HUES64 (cell line): Measurements from ENCODE around the gene SNRNP200. TPM values are rescaled to one million over a fixed set of nuclear protein-coding genes. Genes with fewer than 3 reads are reported as not detected.
A peak's percentile ranks its signal among the peaks of the same experiment; 100 is the strongest.

ENCODE experiments used
- H3K27ac ChIP-seq: 2 replicates; pipeline ENCODE4 v1.7.0; 2013; ENCODE audit warnings: low read depth, low read length, inconsistent platforms
- H3K27me3 ChIP-seq: 2 replicates; pipeline ENCODE4 v1.6.1; 2013; ENCODE audit warnings: mild to moderate bottlenecking, low read length; ENCODE audit not compliant: insufficient read depth
- H3K36me3 ChIP-seq: 2 replicates; pipeline ENCODE4 v1.6.1; 2013; ENCODE audit warnings: mild to moderate bottlenecking, low read length; ENCODE audit not compliant: insufficient read depth
- H3K4me1 ChIP-seq: 2 replicates; pipeline ENCODE4 v1.6.1; 2013; ENCODE audit warnings: mild to moderate bottlenecking, low read length, moderate library complexity; ENCODE audit not compliant: insufficient read depth
- H3K4me3 ChIP-seq: 2 replicates; pipeline ENCODE4 v1.5.1; 2013; ENCODE audit warnings: mild to moderate bottlenecking, low read length, moderate library complexity
- H3K9ac ChIP-seq: 2 replicates; pipeline ENCODE4 v1.6.1; 2013; ENCODE audit warnings: mild to moderate bottlenecking, low read depth, low read length
- H3K9me3 ChIP-seq: 2 replicates; pipeline ENCODE4 v1.6.1; 2013; ENCODE audit warnings: low read depth, low read length; ENCODE audit not compliant: insufficient read depth
- WGBS: fragments of 150-250, 120-280 bp; methylation state at CpG from one replicate; pipeline ENCODE4 v1.1.7; 2013; ENCODE audit warnings: missing lambda C conversion rate; 5-methylcytosine and 5-hydroxymethylcytosine counted together
- polyA plus RNA-seq, 2 experiments: library from polyadenylated mRNA; stranded (reverse); fragments of 50-300 nt; gene quantifications; one replicate each; pipeline ENCODE4 v1.2.3, GENCODE V29; 2013

SNRNP200 gene
- polyA plus RNA-seq (2013, experiment 1 of 2), result 135 TPM
- polyA plus RNA-seq (2013, experiment 2 of 2), result 130 TPM

GRCh38 chr2:96305091-96305978 is at the start of gene SNRNP200:
Gene SNRNP200 (minus strand): TSS chr2:96305546. CDS start chr2:96305437, 109 bp downstream.
- 1% methylated on average over 58 of the region's 61 CpGs for WGBS
- H3K4me1 ChIP-seq, result peaks cover 13% of the 10 kb centered on the region; the same call in 1 of the 2 replicates
- peaks cover 40% of the 10 kb centered on the region for H3K36me3 ChIP-seq
- no peaks in the 10 kb centered on the region for H3K9me3 ChIP-seq
- peak within 1 kb of the TSS; percentile 99 for H3K4me3 ChIP-seq
- H3K9ac ChIP-seq, result peak within 1 kb of the TSS; percentile 91
- H3K27me3 ChIP-seq, result no peaks in the 10 kb centered on the region
- peak within 1 kb of the TSS; percentile 87 for H3K27ac ChIP-seq

- Histone ChIP-seq H3K9me3 (no peaks in the 10 kb centered on the region), H3K27ac (no peak overlapping the region), H3K9ac (no peak overlapping the region), H3K4me1 (no peaks in the 10 kb centered on the region), H3K36me3 (peaks cover 95% of the 10 kb centered on the region), H3K4me3 (no peak overlapping the region), H3K27me3 (no peaks in the 10 kb centered on the region)
- WGBS, result 94% methylated on average over 4 of the region's 4 CpGs
These were observed 49.1 kb upstream of the SNRNP200 start for GRCh38 chr2:96354492-96354891.

- Histone ChIP-seq H3K27ac (no peak overlapping the region), H3K4me3 (no peak overlapping the region), H3K36me3 (peaks cover 95% of the 10 kb centered on the region), H3K9ac (no peak overlapping the region), H3K9me3 (no peaks in the 10 kb centered on the region), H3K4me1 (no peaks in the 10 kb centered on the region), H3K27me3 (no peaks in the 10 kb centered on the region)
- 100% methylated on average over 4 of the region's 4 CpGs for WGBS
These were observed 48.3 kb upstream of the SNRNP200 start for GRCh38 chr2:96353606-96354101.

DNA sequence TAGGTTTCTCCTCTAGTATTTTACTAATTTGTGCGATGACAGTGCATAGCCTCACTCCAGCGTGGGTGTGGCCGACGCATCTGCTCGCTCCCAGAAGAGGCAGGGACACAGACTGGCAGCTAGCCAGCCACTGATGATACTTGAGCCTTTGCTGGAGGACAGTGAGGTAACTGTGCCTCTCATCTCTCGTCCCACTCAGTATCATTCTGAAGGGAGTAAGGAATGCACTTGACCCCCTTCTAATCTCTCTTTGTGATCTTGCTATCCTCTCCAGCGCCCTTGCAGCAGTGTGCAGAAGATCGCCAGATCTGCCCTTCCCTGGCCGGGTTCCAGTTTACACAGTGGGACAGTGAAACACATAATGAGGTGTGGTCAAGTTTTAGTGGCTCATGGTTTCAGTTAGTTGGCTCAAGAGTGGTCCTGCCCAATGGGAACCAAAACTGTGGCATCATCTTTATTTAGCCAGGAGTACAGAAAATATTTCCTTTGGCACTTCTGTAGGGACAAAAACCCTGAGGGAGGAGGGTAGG is 47.8 kb upstream of the SNRNP200 start:
- H3K4me3 ChIP-seq, result no peak overlapping the region
- 96% methylated on average over 9 of the region's 9 CpGs for WGBS
- no peaks in the 10 kb centered on the region for H3K9me3 ChIP-seq
- no peaks in the 10 kb centered on the region for H3K27me3 ChIP-seq
- H3K27ac ChIP-seq, result no peak overlapping the region
- peaks cover 97% of the 10 kb centered on the region for H3K36me3 ChIP-seq
- no peak overlapping the region for H3K9ac ChIP-seq
- H3K4me1 ChIP-seq, result no peaks in the 10 kb centered on the region

DNA sequence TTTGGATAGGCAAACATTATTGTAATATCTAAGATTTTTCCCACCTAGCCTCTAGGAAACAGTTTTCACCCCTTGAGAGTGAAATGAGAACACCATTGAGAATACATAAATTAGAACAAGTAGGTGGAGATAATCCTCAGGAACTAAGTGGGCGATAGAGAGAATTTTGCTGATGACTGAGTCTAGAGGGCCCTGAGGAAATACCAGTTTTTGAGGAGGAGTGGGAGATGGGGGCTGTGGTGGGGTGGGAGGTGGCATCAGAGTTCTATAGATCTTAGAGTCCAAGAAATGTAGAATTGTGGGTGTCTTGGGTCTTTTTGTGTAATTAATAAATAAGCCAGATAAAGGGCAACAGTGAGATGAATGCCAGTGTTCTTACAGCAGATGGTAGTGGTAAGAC is 42.0 kb upstream of the SNRNP200 start:
- Histone ChIP-seq H3K4me1 (no peaks in the 10 kb centered on the region), H3K9me3 (no peaks in the 10 kb centered on the region), H3K27ac (no peak overlapping the region), H3K4me3 (no peak overlapping the region), H3K9ac (no peak overlapping the region), H3K36me3 (peaks cover 97% of the 10 kb centered on the region), H3K27me3 (no peaks in the 10 kb centered on the region)
- WGBS, result 95% methylated on average over 1 of the region's 1 CpG

- Histone ChIP-seq H3K4me1 (no peaks in the 10 kb centered on the region), H3K27me3 (no peaks in the 10 kb centered on the region), H3K9me3 (no peaks in the 10 kb centered on the region), H3K27ac (no peak overlapping the region), H3K4me3 (no peak overlapping the region), H3K36me3 (peaks cover 97% of the 10 kb centered on the region), H3K9ac (no peak overlapping the region)
- 92% methylated on average over 6 of the region's 6 CpGs for WGBS
These were observed 40.6 kb upstream of the SNRNP200 start for GRCh38 chr2:96345868-96346462.

GRCh38 chr2:96345438-96345837 is 40.1 kb upstream of the SNRNP200 start:
- H3K9ac ChIP-seq, result no peak overlapping the region
- H3K9me3 ChIP-seq, result no peaks in the 10 kb centered on the region
- no peaks in the 10 kb centered on the region for H3K4me1 ChIP-seq
- 94% methylated on average over 4 of the region's 4 CpGs for WGBS
- H3K4me3 ChIP-seq, result no peak overlapping the region
- no peaks in the 10 kb centered on the region for H3K27me3 ChIP-seq
- H3K36me3 ChIP-seq, result peaks cover 94% of the 10 kb centered on the region
- no peak overlapping the region for H3K27ac ChIP-seq

- H3K9ac ChIP-seq, result no peak overlapping the region
- no peaks in the 10 kb centered on the region for H3K9me3 ChIP-seq
- H3K4me1 ChIP-seq, result no peaks in the 10 kb centered on the region
- H3K27ac ChIP-seq, result no peak overlapping the region
- H3K36me3 ChIP-seq, result peaks cover 83% of the 10 kb centered on the region
- 92% methylated on average over 5 of the region's 5 CpGs for WGBS
- no peak overlapping the region for H3K4me3 ChIP-seq
- no peaks in the 10 kb centered on the region for H3K27me3 ChIP-seq
These were observed 38.7 kb upstream of the SNRNP200 start for GRCh38 chr2:96344011-96344410.

DNA sequence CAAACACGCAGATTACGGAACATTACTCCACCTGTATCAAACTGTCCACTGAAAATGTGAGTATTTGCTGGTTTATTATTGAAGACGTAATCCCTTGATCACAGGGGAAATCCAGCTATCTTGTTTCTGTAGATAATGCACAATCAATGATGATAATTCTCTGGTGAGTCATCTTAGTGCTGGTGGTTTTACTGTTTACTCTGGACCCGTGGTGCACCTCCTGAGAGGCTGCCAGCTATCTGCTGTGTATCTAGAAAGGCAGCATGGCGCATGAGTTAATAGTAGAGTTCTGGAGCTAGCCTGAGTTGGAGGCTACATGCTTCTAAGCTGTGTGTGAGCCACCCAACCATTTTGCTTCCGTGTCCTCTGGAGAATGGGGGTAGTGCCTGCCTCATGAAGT is 36.7 kb upstream of the SNRNP200 start:
- Histone ChIP-seq H3K27ac (no peak overlapping the region), H3K36me3 (peaks cover 66% of the 10 kb centered on the region), H3K9me3 (no peaks in the 10 kb centered on the region), H3K9ac (no peak overlapping the region), H3K4me1 (no peaks in the 10 kb centered on the region), H3K27me3 (no peaks in the 10 kb centered on the region), H3K4me3 (no peak overlapping the region)
- WGBS, result 89% methylated on average over 4 of the region's 6 CpGs

DNA sequence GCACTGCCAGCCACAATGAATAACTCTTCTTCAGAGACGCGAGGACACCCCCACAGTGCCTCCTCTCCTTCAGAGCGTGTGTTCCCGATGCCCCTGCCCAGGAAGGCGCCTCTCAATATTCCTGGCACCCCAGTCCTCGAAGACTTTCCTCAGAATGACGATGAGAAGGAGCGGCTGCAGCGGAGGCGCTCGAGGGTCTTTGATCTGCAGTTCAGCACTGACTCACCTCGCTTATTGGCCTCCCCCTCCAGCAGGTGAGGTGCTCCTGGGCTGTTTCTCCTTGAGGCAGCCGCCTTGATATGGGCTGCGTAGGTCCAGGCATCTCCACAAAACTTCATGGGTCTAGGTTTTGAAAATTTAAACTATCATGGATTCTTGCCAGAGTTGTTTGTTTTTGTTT is 36.3 kb upstream of the SNRNP200 start:
- 97% methylated on average over 14 of the region's 14 CpGs for WGBS
- Histone ChIP-seq H3K27ac (no peak overlapping the region), H3K36me3 (peaks cover 61% of the 10 kb centered on the region), H3K9ac (no peak overlapping the region), H3K4me1 (no peaks in the 10 kb centered on the region; the same call in 1 of the 2 replicates), H3K27me3 (no peaks in the 10 kb centered on the region), H3K9me3 (no peaks in the 10 kb centered on the region), H3K4me3 (no peak overlapping the region)
